ENCODE measurements around the gene TENM4. TPM values are rescaled to one million over a fixed set of nuclear protein-coding genes. Genes with fewer than 3 reads are reported as not detected.

TENM4 gene
- total RNA-seq, 4 donors from 2014 or later: 4.0 to 14.6 (median 4.5) TPM

- TF ChIP-seq CTCF (IDR thresholded peaks at IDR 0.05; ENCODE audit: low read depth): no peak
These were observed 564.2 kb downstream of the TENM4 start for GRCh38 chr11:78876676-78877075.

GRCh38 chr11:78870655-78871054 lies 570.2 kb downstream of the TENM4 start:
- TF ChIP-seq CTCF (IDR thresholded peaks at IDR 0.05; ENCODE audit: low read depth): no peak

- no peak for TF ChIP-seq CTCF (IDR thresholded peaks at IDR 0.05; ENCODE audit: low read depth)
These were observed 571.5 kb downstream of the TENM4 start for GRCh38 chr11:78869293-78869692.

GRCh38 chr11:78868563-78868962 lies 572.3 kb downstream of the TENM4 start:
- TF ChIP-seq CTCF (IDR thresholded peaks at IDR 0.05; ENCODE audit: low read depth): no peak

- no peak for TF ChIP-seq CTCF (IDR thresholded peaks at IDR 0.05; ENCODE audit: low read depth)
These were observed 580.0 kb downstream of the TENM4 start for GRCh38 chr11:78860720-78861422.

- TF ChIP-seq CTCF (IDR thresholded peaks at IDR 0.05; ENCODE audit: low read depth): no peak
These were observed 583.1 kb downstream of the TENM4 start for GRCh38 chr11:78857688-78858087.

GRCh38 chr11:78856211-78856610 lies 584.6 kb downstream of the TENM4 start:
- TF ChIP-seq CTCF (IDR thresholded peaks at IDR 0.05; ENCODE audit: low read depth): no peak

All from subcutaneous adipose tissue (tissue), 4 donors.